HepG2 (cell line): Measurements from ENCODE around the gene YAP1. TPM values are rescaled to one million over a fixed set of nuclear protein-coding genes. Genes with fewer than 3 reads are reported as not detected.

ENCODE experiments used
- ATF1 ChIP-seq: IDR thresholded peaks from 2 replicates; pipeline ENCODE4 v1.6.1; 2016; ENCODE audit warnings: mild to moderate bottlenecking, control low read depth
- CREB3 ChIP-seq: sonication (generic); formaldehyde crosslinking; IDR thresholded peaks from 2 replicates; pipeline ENCODE4 v1.5.0; 2020; ENCODE audit warnings: missing genetic modification reagents
- DMAP1 ChIP-seq: IDR thresholded peaks from 2 replicates; pipeline ENCODE4 v1.6.1; 2016
- EED ChIP-seq: sonication (generic); formaldehyde crosslinking; IDR thresholded peaks from 2 replicates; pipeline ENCODE4 v1.5.0; 2020; ENCODE audit warnings: mild to moderate bottlenecking, missing genetic modification reagents
- ELF1 ChIP-seq: sonication (generic); formaldehyde crosslinking; IDR thresholded peaks from 2 replicates; pipeline ENCODE4 v1.4.0; 2020; ENCODE audit warnings: missing genetic modification reagents
- GATA4 ChIP-seq: sonication (generic); IDR thresholded peaks from 2 replicates; pipeline ENCODE4 v1.6.1; 2016; ENCODE audit warnings: antibody characterized with exemption, low read depth, borderline replicate concordance
- HCFC1 ChIP-seq: fragments of 150-350 bp; IDR thresholded peaks from 2 replicates; pipeline ENCODE4 v1.6.1; 2014; ENCODE audit warnings: low read depth, low read length
- IKZF1 ChIP-seq: fragments of 450-650 bp; IDR thresholded peaks from 2 replicates; pipeline ENCODE4 v1.7.1; 2016
- IRF1 ChIP-seq: sonication (generic); formaldehyde crosslinking; IDR thresholded peaks from 2 replicates; pipeline ENCODE4 v1.4.0; 2020; ENCODE audit warnings: low read depth, mild to moderate bottlenecking, missing genetic modification reagents
- JUNB ChIP-seq: sonication (generic); formaldehyde crosslinking; IDR thresholded peaks from 2 replicates; pipeline ENCODE4 v1.8.0; 2022; ENCODE audit warnings: missing genetic modification reagents, mild to moderate bottlenecking, borderline replicate concordance
- KAT2B ChIP-seq: fragments of 150-350 bp; IDR thresholded peaks from 2 replicates; pipeline ENCODE4 v1.6.1; 2014; ENCODE audit warnings: low read depth, low read length, borderline replicate concordance
- KAT7 ChIP-seq: IDR thresholded peaks from 2 replicates; pipeline ENCODE4 v1.6.1; 2018; ENCODE audit warnings: borderline replicate concordance, missing compliant biosample characterization
- MTA1 ChIP-seq: sonication (generic); formaldehyde crosslinking; IDR thresholded peaks from 2 replicates; pipeline ENCODE4 v1.4.0; 2020; ENCODE audit warnings: missing genetic modification reagents, mild to moderate bottlenecking, borderline replicate concordance
- MTA3 ChIP-seq: sonication (generic); formaldehyde crosslinking; IDR thresholded peaks from 2 replicates; pipeline ENCODE4 v1.4.0; 2020; ENCODE audit warnings: missing genetic modification reagents
- MXD1 ChIP-seq: sonication (generic); formaldehyde crosslinking; IDR thresholded peaks from 2 replicates; pipeline ENCODE4 v1.4.0; 2020; ENCODE audit warnings: mild to moderate bottlenecking, missing genetic modification reagents
- NFE2 ChIP-seq: sonication (generic); formaldehyde crosslinking; IDR thresholded peaks from 2 replicates; pipeline ENCODE4 v1.4.0; 2020; ENCODE audit warnings: missing genetic modification reagents
- NRL ChIP-seq: sonication (generic); formaldehyde crosslinking; IDR thresholded peaks from 2 replicates; pipeline ENCODE4 v1.5.0; 2020; ENCODE audit warnings: missing genetic modification reagents, mild to moderate bottlenecking, moderate library complexity, borderline replicate concordance
- RNF2 ChIP-seq: fragments of 450-650 bp; conservative IDR thresholded peaks from 2 replicates; pipeline ENCODE4 v1.6.1; 2016; ENCODE audit warnings: low read depth
- SAP130 ChIP-seq: IDR thresholded peaks from 2 replicates; pipeline ENCODE4 v1.6.1; 2016; ENCODE audit warnings: low read depth
- SMAD3 ChIP-seq: sonication (generic); formaldehyde crosslinking; IDR thresholded peaks from 2 replicates; pipeline ENCODE4 v1.4.0; 2020; ENCODE audit warnings: missing genetic modification reagents
- SMYD3 ChIP-seq: sonication (generic); formaldehyde crosslinking; IDR thresholded peaks from 2 replicates; pipeline ENCODE4 v1.8.1; 2023; ENCODE audit warnings: mild to moderate bottlenecking, missing genetic modification reagents
- SP1 ChIP-seq, 2 experiments: fragments of 450-650 bp in 1 of 2; sonication (generic) in 1 of 2; formaldehyde crosslinking in 1 of 2; IDR thresholded peaks; 2 replicates each; pipeline versions ENCODE4 v1.4.0 to v1.6.1; 2016 to 2020; ENCODE audit warnings: missing genetic modification reagents in 1 of 2
- TBP ChIP-seq: sonication (generic); formaldehyde crosslinking; IDR thresholded peaks from 2 replicates; pipeline ENCODE4 v1.5.0; 2020; ENCODE audit warnings: missing genetic modification reagents
- THYN1 ChIP-seq: sonication (generic); formaldehyde crosslinking; IDR thresholded peaks from 2 replicates; pipeline ENCODE4 v1.8.1; 2023; ENCODE audit warnings: low read depth, mild to moderate bottlenecking, moderate library complexity, missing genetic modification reagents, borderline replicate concordance
- ZBTB8A ChIP-seq: sonication (generic); formaldehyde crosslinking; IDR thresholded peaks from 2 replicates; pipeline ENCODE4 v1.4.0; 2020; ENCODE audit warnings: mild to moderate bottlenecking, low read depth, missing genetic modification reagents, borderline replicate concordance
- ZNF121 ChIP-seq: sonication (generic); formaldehyde crosslinking; IDR thresholded peaks from 2 replicates; pipeline ENCODE4 v1.5.0; 2020; ENCODE audit warnings: mild to moderate bottlenecking, missing genetic modification reagents
- ZNF556 ChIP-seq: sonication (generic); formaldehyde crosslinking; IDR thresholded peaks from 2 replicates; pipeline ENCODE4 v1.4.0; 2020; ENCODE audit warnings: mild to moderate bottlenecking, missing genetic modification reagents, borderline replicate concordance
- ZNF616 ChIP-seq: sonication (generic); formaldehyde crosslinking; IDR thresholded peaks from 2 replicates; pipeline ENCODE4 v1.5.0; 2020; ENCODE audit warnings: low read depth, mild to moderate bottlenecking, missing genetic modification reagents
- ZNF660 ChIP-seq: sonication (generic); formaldehyde crosslinking; IDR thresholded peaks from 2 replicates; pipeline ENCODE4 v1.5.1; 2020; ENCODE audit warnings: mild to moderate bottlenecking, low read depth, missing genetic modification reagents, borderline replicate concordance
- ZNF704 ChIP-seq: sonication (generic); formaldehyde crosslinking; IDR thresholded peaks from 2 replicates; pipeline ENCODE4 v1.8.1; 2023; ENCODE audit warnings: mild to moderate bottlenecking, inconsistent platforms, moderate library complexity, missing genetic modification reagents, borderline replicate concordance
- ZNF746 ChIP-seq: sonication (generic); formaldehyde crosslinking; IDR thresholded peaks from 2 replicates; pipeline ENCODE4 v1.8.0; 2022; ENCODE audit warnings: mild to moderate bottlenecking, missing genetic modification reagents
- ZSCAN20 ChIP-seq: sonication (generic); formaldehyde crosslinking; IDR thresholded peaks from 2 replicates; pipeline ENCODE4 v1.4.0; 2020; ENCODE audit warnings: missing genetic modification reagents, mild to moderate bottlenecking, borderline replicate concordance
- ZSCAN22 ChIP-seq: sonication (generic); formaldehyde crosslinking; IDR thresholded peaks from 2 replicates; pipeline ENCODE4 v1.4.0; 2020; ENCODE audit warnings: mild to moderate bottlenecking, missing genetic modification reagents
- polyA plus RNA-seq, 8 experiments: library from polyadenylated mRNA; depleted of rRNA in 3 of 8; stranded (reverse) in 7 of 8; unstranded in 1 of 8; fragments of >200 nt; fragmentation: Illumina TruSeq in 4 of 8; extraction: Trizol in 4 of 8; gene quantifications; 2 replicates each; pipeline versions ENCODE4 v1.2.1 to v1.2.3, GENCODE V29; 2011 to 2016; ENCODE audit warnings: low read depth in 4 of 8, missing spikeins in 1 of 8, mixed read lengths in 1 of 8; ENCODE audit not compliant: insufficient read depth in 1 of 8
- total RNA-seq, 5 experiments: library from RNA; depleted of rRNA; stranded (reverse); fragments of >200 nt; fragmentation: Illumina TruSeq; extraction: Trizol; gene quantifications; 2 replicates each; pipeline ENCODE4 v1.2.3, GENCODE V29; 2016; ENCODE audit warnings: low read depth in 1 of 5

YAP1 gene
- total and polyA plus RNA-seq, 2 of the 13 experiments (the other 11 are each of a cell fraction or from before 2014, with no cell fraction given), result 59.5 to 91.0 TPM

GRCh38 chr11:102119997-102120396 is 9.8 kb downstream of the YAP1 start (continued):
- TF ChIP-seq ZNF660 (no peak), MTA1 (CRISPR knock-in tag) (no peak), MTA3 (CRISPR knock-in tag) (no peak), ZSCAN22 (CRISPR knock-in tag) (no peak), THYN1 (CRISPR knock-in tag) (no peak), EED (CRISPR knock-in tag) (no peak), ELF1 (CRISPR knock-in tag) (no peak), ZNF556 (CRISPR knock-in tag) (no peak), SP1 (IDR thresholded peaks at IDR 0.05) (no peak), SP1 (CRISPR knock-in tag; IDR thresholded peaks at IDR 0.05) (no peak), NRL (CRISPR knock-in tag) (no peak), ZBTB8A (CRISPR knock-in tag) (no peak), ZNF616 (CRISPR knock-in tag) (no peak), GATA4 (no peak), NFE2 (CRISPR knock-in tag) (no peak), IRF1 (CRISPR knock-in tag) (no peak), ATF1 (CRISPR knock-in tag) (no peak), ZNF704 (CRISPR knock-in tag) (no peak), JUNB (CRISPR knock-in tag) (no peak), KAT7 (CRISPR knock-in tag) (no peak), HCFC1 (no peak), ZSCAN20 (CRISPR knock-in tag) (no peak), ZNF746 (no peak), SMYD3 (CRISPR knock-in tag) (no peak), TBP (CRISPR knock-in tag) (no peak), CREB3 (CRISPR knock-in tag) (no peak), SMAD3 (CRISPR knock-in tag) (no peak), KAT2B (no peak), SAP130 (CRISPR knock-in tag) (no peak), IKZF1 (no peak), ZNF121 (no peak), MXD1 (CRISPR knock-in tag) (no peak), RNF2 (no peak), DMAP1 (CRISPR knock-in tag) (no peak)
